ENCODE measurements around the gene C6orf89. TPM values are rescaled to one million over a fixed set of nuclear protein-coding genes. Genes with fewer than 3 reads are reported as not detected.

C6orf89 gene
- total RNA-seq, 1 experiment from 2014 or later: 11.8 TPM

- H3K9me3 ChIP-seq (ENCODE audit: control insufficient read depth, low read depth, low read length): no peaks in the 10 kb centered on the region
- H3T11ph ChIP-seq (ENCODE audit: low read length): no peak overlapping the region
- H3K27ac ChIP-seq (ENCODE audit: insufficient read length, low read depth, low read length): no peak overlapping the region
- Mint-ChIP-seq H3K4me3 (peak overlapping the region; percentile 99; a peak in 4 of 5 replicates), H3K27me3 (ENCODE audit: low read depth) (peaks cover 7% of the 10 kb centered on the region), H3K36me3 (ENCODE audit: insufficient read depth in 1 of 3, low read depth in 3 of 3) (peaks cover 12 to 37% (median 34%) of the 10 kb centered on the region in 3 experiments; a peak in 6 of 7 replicates), H3K9me3 (no peaks in the 10 kb centered on the region), H3K27ac (no peak overlapping the region), H3K4me1 (peaks cover 7 to 16% of the 10 kb centered on the region in 2 experiments)
- TF ChIP-seq CTCF (conservative IDR thresholded peaks at IDR 0.05): no peak
- H3K23ac ChIP-seq (ENCODE audit: insufficient read length, low read depth, low read length): no peak overlapping the region
- no peak overlapping the region for H4K91ac ChIP-seq (ENCODE audit: insufficient read length, low read depth, low read length)
- DNase-seq: no peak
- no peak overlapping the region for H3K18ac ChIP-seq (ENCODE audit: insufficient read length, low read depth, low read length)
- H4K5ac ChIP-seq (ENCODE audit: insufficient read length, low read depth, low read length): no peak overlapping the region
- H3K4ac ChIP-seq (ENCODE audit: low read depth, low read length): no peak overlapping the region
- H3K27me3 ChIP-seq (ENCODE audit: insufficient read depth, low read length): no peaks in the 10 kb centered on the region
- no peak overlapping the region for H2BK5ac ChIP-seq (ENCODE audit: insufficient read length, low read length)
- no peak overlapping the region for H2BK20ac ChIP-seq (ENCODE audit: low read depth, low read length, poor library complexity, severe bottlenecking)
- H3K56ac ChIP-seq (ENCODE audit: insufficient read length, low read depth, low read length): no peak overlapping the region
- H2BK12ac ChIP-seq (ENCODE audit: insufficient read length, low read depth, low read length): no peak overlapping the region
- no peak overlapping the region for H3K14ac ChIP-seq (ENCODE audit: insufficient read depth, low read length)
- H2BK15ac ChIP-seq (ENCODE audit: low read depth, low read length): no peak overlapping the region
- H2BK120ac ChIP-seq (ENCODE audit: low read depth, low read length, poor library complexity, severe bottlenecking): no peak overlapping the region
- H4K8ac ChIP-seq (replicated peaks; ENCODE audit: insufficient read length, low read depth, low read length): no peak overlapping the region
- H3K4me2 ChIP-seq (ENCODE audit: insufficient read depth, insufficient read length, low read length): peak overlapping the region; percentile 81
- H3K79me2 ChIP-seq (ENCODE audit: insufficient read depth, low read length): peaks cover 8% of the 10 kb centered on the region; the same call in 1 of the 2 replicates
- no CpG with 5 or more reads among the region's 1 CpG for WGBS (ENCODE audit: extremely low coverage, insufficient read length, low lambda C conversion rate)
- H2AK5ac ChIP-seq (ENCODE audit: insufficient read length, low read length): no peak overlapping the region
- H3K9ac ChIP-seq (ENCODE audit: extremely low read depth, insufficient read length, low read length): no peak overlapping the region
- no peaks in the 10 kb centered on the region for H3K79me1 ChIP-seq (ENCODE audit: insufficient read depth, low read depth, low read length, poor library complexity, severe bottlenecking)
- H4K20me1 ChIP-seq (ENCODE audit: control insufficient read depth, insufficient read depth, insufficient read length): no peaks in the 10 kb centered on the region
- peaks cover 3% of the 10 kb centered on the region for H3K23me2 ChIP-seq (ENCODE audit: insufficient read length, low read depth, low read length, poor library complexity, severe bottlenecking)
- H2AFZ ChIP-seq (ENCODE audit: low read length): no peak overlapping the region
- no peaks in the 10 kb centered on the region for H3K4me1 ChIP-seq (ENCODE audit: insufficient read depth, low read length)
Measured at GRCh38 chr6:36873115-36873514, 12.6 kb upstream of the C6orf89 start.

Data from H9 (cell line).